ENCODE results near the gene SPHK2. TPM values are rescaled to one million over a fixed set of nuclear protein-coding genes. Genes with fewer than 3 reads are reported as not detected.

The SPHK2 gene
- polyA plus RNA-seq, 2 of the 4 experiments (the other 2 are of a cell fraction): 6.1 to 18.3 TPM

- DNase-seq (ENCODE audit: low read depth in 1 of 2, low spot score in 1 of 2) (no peak), ATAC-seq (no peak), FAIRE-seq (no peak)
- Histone ChIP-seq H3K9me3 (no peaks in the 10 kb centered on the region), H3K4me3 (no peak overlapping the region), H3K4me1 (peaks cover 5% of the 10 kb centered on the region; the same call in 1 of the 3 replicates), H3K4me2 (no peak overlapping the region), H3K27ac (no peak overlapping the region)
- CTCF ChIA-PET: interaction anchor here (0.6 to 6.1 kb wide), 17 partner anchors 9 to 710 kb away, joined by 3 to 151 read pairs (median 21); partner anchors contain the start of genes CA11 and FUT2
- WGBS (ENCODE audit: missing lambda C conversion rate): 83% methylated on average over 24 of the region's 25 CpGs
- POLR2A ChIA-PET: no interaction called here
- TF ChIP-seq ZNF302 (CRISPR knock-in tag; IDR thresholded peaks at IDR 0.05) (no peak), SMC3 (IDR thresholded peaks at IDR 0.05) (no peak), PHF8 (IDR thresholded peaks at IDR 0.05; ENCODE audit: borderline replicate concordance, low read depth) (no peak), NR3C1 (IDR thresholded peaks at IDR 0.05) (no peak), ZFP36 (IDR thresholded peaks at IDR 0.05; ENCODE audit: borderline replicate concordance, partially characterized antibody) (no peak), FOXS1 (CRISPR knock-in tag; IDR thresholded peaks at IDR 0.05) (no peak), FOSB (CRISPR knock-in tag; IDR thresholded peaks at IDR 0.05) (no peak), HDAC2 (IDR thresholded peaks at IDR 0.05) (no peak), GATA3 (IDR thresholded peaks at IDR 0.05; ENCODE audit: borderline replicate concordance) (no peak), MAFK (IDR thresholded peaks at IDR 0.05; ENCODE audit: partially characterized antibody) (no peak), USF2 (IDR thresholded peaks at IDR 0.05) (no peak)
These were observed 54.3 kb downstream of the SPHK2 start for GRCh38 chr19:48673436-48674100.

- Histone ChIP-seq H3K27ac (peak overlapping the region; percentile 2 to 65; a peak in 3 of 6 replicates), H3K4me3 (no peak overlapping the region), H3K9me3 (no peaks in the 10 kb centered on the region), H3K4me1 (peaks cover 5% of the 10 kb centered on the region; the same call in 1 of the 3 replicates), H3K4me2 (no peak overlapping the region)
- 94% methylated on average over 16 of the region's 19 CpGs for WGBS (ENCODE audit: missing lambda C conversion rate)
- DNase-seq (ENCODE audit: low read depth in 1 of 2, low spot score in 1 of 2) (no peak), ATAC-seq (no peak), FAIRE-seq (no peak)
- ChIA-PET CTCF (interaction anchor here (0.6 to 6.1 kb wide), 30 partner anchors 10 to 486 kb away, joined by 3 to 151 read pairs (median 6); partner anchors contain the start of genes CA11, FUT2 and HSD17B14), POLR2A (no interaction called here)
- TF ChIP-seq RAD21 (conservative IDR thresholded peaks at IDR 0.05 in 1 of 2, IDR thresholded peaks at IDR 0.05 in 1 of 2): no peak
- no peak for TF ChIP-seq ZFP36 (IDR thresholded peaks at IDR 0.05; ENCODE audit: borderline replicate concordance, partially characterized antibody)
- TF ChIP-seq TP53 (CRISPR knock-in tag; IDR thresholded peaks at IDR 0.05): no peak
- no peak for TF ChIP-seq ELK1 (IDR thresholded peaks at IDR 0.05; ENCODE audit: low read depth, low read length)
These were observed 55.0 kb downstream of the SPHK2 start for GRCh38 chr19:48674216-48674809.

GRCh38 chr19:48674921-48675824 lies 55.9 kb downstream of the SPHK2 start:
- POLR2A ChIA-PET: interaction anchor here (0.9 kb wide), 1 partner anchor 39 kb away, joined by 3 read pairs; no protein-coding TSS in a partner anchor
- 46% methylated on average over 28 of the region's 28 CpGs for WGBS (ENCODE audit: missing lambda C conversion rate)
- H3K4me2 ChIP-seq: peak overlapping the region; percentile 48
- peak overlapping the region; percentile 38 to 65; a peak in 5 of 6 replicates for H3K27ac ChIP-seq
- CTCF ChIA-PET: interaction anchor here (0.6 to 6.1 kb wide), 56 partner anchors 11 to 643 kb away, joined by 3 to 151 read pairs (median 4); partner anchors contain the start of genes CA11, FUT2 and HSD17B14
- peaks cover 5% of the 10 kb centered on the region; the same call in 1 of the 3 replicates for H3K4me1 ChIP-seq
- no peak overlapping the region for H3K4me3 ChIP-seq
- FAIRE-seq (peak; percentile 97), ATAC-seq (peak; percentile 80 to 95), DNase-seq (ENCODE audit: low read depth in 1 of 2, low spot score in 1 of 2) (peak; percentile 90 to 98)
- TF ChIP-seq RCOR1 (IDR thresholded peaks at IDR 0.05; ENCODE audit: low read depth, low read length): no peak
- TF ChIP-seq RFX5 (IDR thresholded peaks at IDR 0.05): peak; percentile 58; the same call in 1 of the 2 replicates
- no peak for TF ChIP-seq PBX3 (IDR thresholded peaks at IDR 0.05)
- TF ChIP-seq CTCF (IDR thresholded peaks at IDR 0.05): peak; percentile 95
- TF ChIP-seq JUN (IDR thresholded peaks at IDR 0.05): 0 out of 5 replicates have a peak, but pooled peaks of 1 of the 2 experiments have one; percentile 19
- no peak for TF ChIP-seq KDM1A (IDR thresholded peaks at IDR 0.05; ENCODE audit: low read depth)
- peak; percentile 78 to 81 for TF ChIP-seq RAD21 (conservative IDR thresholded peaks at IDR 0.05 in 1 of 2, IDR thresholded peaks at IDR 0.05 in 1 of 2)
- TF ChIP-seq MAX (IDR thresholded peaks at IDR 0.05): peak; percentile 47; the same call in 1 of the 2 replicates
- no peak for TF ChIP-seq BHLHE40 (IDR thresholded peaks at IDR 0.05; ENCODE audit: low read depth, low read length)
- TF ChIP-seq SMC3 (IDR thresholded peaks at IDR 0.05): peak; percentile 89
- TF ChIP-seq HOXB13 (CRISPR knock-in tag; IDR thresholded peaks at IDR 0.05; ENCODE audit: low read depth): no peak
- no peak for TF ChIP-seq ZNF302 (CRISPR knock-in tag; IDR thresholded peaks at IDR 0.05)
- TF ChIP-seq NFE2L2 (conservative IDR thresholded peaks at IDR 0.05; ENCODE audit: low read length): no peak
- no peaks in the 10 kb centered on the region for H3K9me3 ChIP-seq

All from A549 (cell line).